Measurements from ENCODE around the gene CES1. TPM values are rescaled to one million over a fixed set of nuclear protein-coding genes. Genes with fewer than 3 reads are reported as not detected.

The CES1 gene
- 1.1 and 1.4 TPM in 2 replicates for polyA plus RNA-seq (2011; rRNA removed)
- 0.14 and 0.26 TPM in 2 replicates for polyA minus RNA-seq (2011; rRNA and poly(A)+ RNA removed)

DNA sequence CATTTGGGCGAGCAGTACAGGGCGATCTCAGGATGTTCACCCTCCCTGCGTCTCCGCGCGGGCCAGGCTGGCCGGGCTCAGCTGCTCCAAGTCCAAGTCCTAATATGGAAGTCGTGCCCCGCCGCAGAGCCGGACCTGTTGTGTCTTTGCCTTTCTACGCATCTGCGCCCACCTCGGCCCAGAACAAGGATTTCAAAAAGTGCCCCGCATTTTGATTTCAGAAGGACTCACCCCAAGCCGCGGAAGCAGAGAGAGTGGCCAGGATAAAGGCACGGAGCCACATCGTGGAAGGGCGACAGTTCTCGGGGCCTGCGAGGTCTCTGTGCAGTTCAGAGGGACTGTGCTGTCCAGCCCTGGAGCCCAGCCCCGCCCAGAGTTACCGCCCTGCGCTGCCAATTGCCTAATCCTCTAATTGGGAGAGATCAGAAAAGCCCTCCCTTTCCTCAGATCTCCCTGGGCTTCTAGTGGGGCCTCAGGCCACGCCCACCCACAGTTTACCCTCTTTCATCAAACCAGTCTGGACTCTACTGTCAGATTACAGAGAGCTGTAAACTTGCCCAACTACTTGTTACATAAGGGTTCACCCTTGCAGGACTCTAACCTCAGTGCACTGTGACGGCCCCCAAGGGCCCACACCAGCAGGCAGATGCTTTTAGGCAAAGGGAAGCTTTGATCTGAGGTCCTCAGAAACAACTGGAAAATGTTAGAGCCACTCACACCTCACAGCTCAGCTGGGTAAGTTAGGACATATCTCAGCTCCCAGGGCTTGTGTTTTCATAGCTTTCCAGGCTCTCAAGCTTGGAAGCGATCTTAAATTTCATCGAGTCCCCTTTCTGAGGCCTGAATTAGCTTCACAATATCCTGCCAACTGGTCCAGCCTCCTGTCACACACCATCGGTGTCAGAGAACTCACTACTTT is at the start of gene CES1:
CES1 (minus strand) TSS at position 324 of the 919 bp plus-strand sequence; CDS start at position 283, 41 bp downstream.
- Histone ChIP-seq H3K4me3 (ENCODE audit: low read depth, low read length) (no peak within 1 kb of the TSS), H3K27ac (ENCODE audit: low read depth, low read length) (no peak within 1 kb of the TSS), H3K27me3 (ENCODE audit: control insufficient read depth, insufficient read depth, low read length) (peaks cover 2% of the 10 kb centered on the region), H3K9me3 (ENCODE audit: control insufficient read depth, insufficient read depth, low read length) (no peaks in the 10 kb centered on the region)
- DNase-seq (ENCODE audit: low read depth, low spot score), result no peak
- POLR2A ChIA-PET, result no interaction called here
- CTCF ChIA-PET, result interaction anchor here (0.6 to 1.3 kb wide), 4 partner anchors 9 to 369 kb away, joined by 3 to 7 read pairs (median 4); no protein-coding TSS in a partner anchor
- TF ChIP-seq, protein P1, sequence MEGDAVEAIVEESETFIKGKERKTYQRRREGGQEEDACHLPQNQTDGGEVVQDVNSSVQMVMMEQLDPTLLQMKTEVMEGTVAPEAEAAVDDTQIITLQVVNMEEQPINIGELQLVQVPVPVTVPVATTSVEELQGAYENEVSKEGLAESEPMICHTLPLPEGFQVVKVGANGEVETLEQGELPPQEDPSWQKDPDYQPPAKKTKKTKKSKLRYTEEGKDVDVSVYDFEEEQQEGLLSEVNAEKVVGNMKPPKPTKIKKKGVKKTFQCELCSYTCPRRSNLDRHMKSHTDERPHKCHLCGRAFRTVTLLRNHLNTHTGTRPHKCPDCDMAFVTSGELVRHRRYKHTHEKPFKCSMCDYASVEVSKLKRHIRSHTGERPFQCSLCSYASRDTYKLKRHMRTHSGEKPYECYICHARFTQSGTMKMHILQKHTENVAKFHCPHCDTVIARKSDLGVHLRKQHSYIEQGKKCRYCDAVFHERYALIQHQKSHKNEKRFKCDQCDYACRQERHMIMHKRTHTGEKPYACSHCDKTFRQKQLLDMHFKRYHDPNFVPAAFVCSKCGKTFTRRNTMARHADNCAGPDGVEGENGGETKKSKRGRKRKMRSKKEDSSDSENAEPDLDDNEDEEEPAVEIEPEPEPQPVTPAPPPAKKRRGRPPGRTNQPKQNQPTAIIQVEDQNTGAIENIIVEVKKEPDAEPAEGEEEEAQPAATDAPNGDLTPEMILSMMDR (IDR thresholded peaks at IDR 0.05; ENCODE audit: low read depth, low read length), result no peak

DNA sequence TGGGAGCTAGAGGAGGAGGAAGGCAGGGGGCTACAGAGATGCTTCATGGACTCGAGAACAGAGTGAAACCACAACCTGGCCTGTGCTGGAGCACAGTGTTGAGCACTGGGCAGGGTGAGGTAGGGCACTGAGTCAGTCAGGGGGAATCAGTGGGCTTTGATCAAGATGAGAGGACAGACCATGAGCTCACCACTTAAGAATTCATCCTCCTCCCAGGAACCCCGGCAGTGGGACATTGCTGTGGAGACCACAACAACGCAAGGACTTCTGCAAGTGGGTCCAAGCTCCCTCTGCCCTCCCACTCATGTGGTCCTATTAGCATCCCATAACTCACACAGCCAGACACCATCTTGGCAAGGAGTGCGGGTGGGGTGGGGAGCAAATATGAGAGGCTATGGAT is 44.0 kb upstream of the CES1 start:
- Histone ChIP-seq H3K27me3 (ENCODE audit: control insufficient read depth, insufficient read depth, low read length) (no peaks in the 10 kb centered on the region), H3K9me3 (ENCODE audit: control insufficient read depth, insufficient read depth, low read length) (no peaks in the 10 kb centered on the region), H3K4me3 (ENCODE audit: low read depth, low read length) (no peak overlapping the region), H3K27ac (ENCODE audit: low read depth, low read length) (no peak overlapping the region)
- TF ChIP-seq, protein P1 (IDR thresholded peaks at IDR 0.05; ENCODE audit: low read depth, low read length), result no peak
- ChIA-PET POLR2A (no interaction called here), CTCF (no interaction called here)
- DNase-seq (ENCODE audit: low read depth, low spot score), result no peak

DNA sequence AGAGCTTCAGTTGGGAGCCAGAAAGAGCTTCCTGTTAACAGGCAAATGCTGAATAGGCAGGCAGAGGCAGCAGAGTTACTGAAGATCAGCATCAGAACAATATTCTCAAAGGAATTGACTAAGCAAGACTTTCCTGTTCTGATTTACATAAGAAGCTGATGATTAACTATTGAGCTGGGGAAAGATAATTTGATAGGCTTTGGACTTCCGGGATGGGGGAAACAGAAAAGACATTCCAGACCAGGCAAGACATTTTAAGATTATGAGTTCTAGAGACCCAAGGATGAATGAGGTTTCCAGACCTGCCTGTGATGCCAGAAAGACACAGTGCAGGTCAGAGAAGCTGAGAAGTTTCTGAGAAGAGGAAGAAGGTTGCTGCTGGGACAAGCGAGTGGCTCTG is 42.4 kb upstream of the CES1 start, which contains the start of gene CES5A:
CES5A (minus strand) TSS at position 101 of the 400 bp plus-strand sequence. CDS start 152 bp downstream, outside the sequence.
- TF ChIP-seq, protein P1 (IDR thresholded peaks at IDR 0.05; ENCODE audit: low read depth, low read length), result no peak
- Histone ChIP-seq H3K4me3 (ENCODE audit: low read depth, low read length) (no peak within 1 kb of the TSS), H3K27me3 (ENCODE audit: control insufficient read depth, insufficient read depth, low read length) (no peaks in the 10 kb centered on the region), H3K9me3 (ENCODE audit: control insufficient read depth, insufficient read depth, low read length) (no peaks in the 10 kb centered on the region), H3K27ac (ENCODE audit: low read depth, low read length) (no peak within 1 kb of the TSS)
- no peak for DNase-seq (ENCODE audit: low read depth, low spot score)
- ChIA-PET POLR2A (interaction anchor here (0.6 kb wide), 2 partner anchors 375 to 721 kb away, joined by 3 read pairs; no protein-coding TSS in a partner anchor), CTCF (interaction anchor here (1.3 kb wide), 1 partner anchor 443 kb away, joined by 3 read pairs; no protein-coding TSS in a partner anchor)

- Histone ChIP-seq H3K27me3 (ENCODE audit: control insufficient read depth, insufficient read depth, low read length) (no peaks in the 10 kb centered on the region), H3K27ac (ENCODE audit: low read depth, low read length) (no peak overlapping the region), H3K4me3 (ENCODE audit: low read depth, low read length) (no peak overlapping the region), H3K9me3 (ENCODE audit: control insufficient read depth, insufficient read depth, low read length) (no peaks in the 10 kb centered on the region)
- ChIA-PET POLR2A (no interaction called here), CTCF (no interaction called here)
- TF ChIP-seq, protein P1 (IDR thresholded peaks at IDR 0.05; ENCODE audit: low read depth, low read length), result no peak
- no peak for DNase-seq (ENCODE audit: low read depth, low spot score)
These were observed 40.2 kb upstream of the CES1 start for GRCh38 chr16:55873122-55873521.

DNA sequence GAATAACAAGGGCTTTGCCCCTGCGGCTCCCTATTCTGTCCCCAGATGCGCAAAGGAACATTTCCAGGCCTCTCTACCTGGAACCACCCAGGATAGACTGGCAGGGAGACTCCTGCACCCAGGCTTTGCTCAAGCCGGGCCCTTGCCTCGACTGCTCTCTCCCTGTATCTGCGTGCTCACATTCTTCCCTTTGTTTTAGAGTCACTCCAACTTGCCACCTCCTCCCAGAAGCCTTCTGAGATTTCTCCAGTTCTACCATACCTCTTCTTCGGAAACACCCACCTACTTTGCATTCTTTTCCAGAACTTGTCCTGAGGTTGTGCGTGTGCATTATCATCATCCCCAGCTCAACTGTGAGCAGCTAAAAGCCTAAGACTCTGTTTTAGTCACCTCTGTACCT is 39.2 kb upstream of the CES1 start:
- CTCF ChIA-PET, result no interaction called here
- no peak overlapping the region for H3K27ac ChIP-seq (ENCODE audit: low read depth, low read length)
- POLR2A ChIA-PET, result no interaction called here
- H3K4me3 ChIP-seq (ENCODE audit: low read depth, low read length), result no peak overlapping the region
- no peak for DNase-seq (ENCODE audit: low read depth, low spot score)
- no peaks in the 10 kb centered on the region for H3K9me3 ChIP-seq (ENCODE audit: control insufficient read depth, insufficient read depth, low read length)
- H3K27me3 ChIP-seq (ENCODE audit: control insufficient read depth, insufficient read depth, low read length), result no peaks in the 10 kb centered on the region
- TF ChIP-seq, protein P1 (IDR thresholded peaks at IDR 0.05; ENCODE audit: low read depth, low read length), result no peak
